DLD1 (cell line): ENCODE results near the gene CDH13.

Source experiments
- in situ Hi-C: cut with HindIII; loops from 2 replicates; pipeline ENCODE4 v1.10.0; 2017; ENCODE audit warnings: low sequenced_read_pairs

CDH13 gene

DNA sequence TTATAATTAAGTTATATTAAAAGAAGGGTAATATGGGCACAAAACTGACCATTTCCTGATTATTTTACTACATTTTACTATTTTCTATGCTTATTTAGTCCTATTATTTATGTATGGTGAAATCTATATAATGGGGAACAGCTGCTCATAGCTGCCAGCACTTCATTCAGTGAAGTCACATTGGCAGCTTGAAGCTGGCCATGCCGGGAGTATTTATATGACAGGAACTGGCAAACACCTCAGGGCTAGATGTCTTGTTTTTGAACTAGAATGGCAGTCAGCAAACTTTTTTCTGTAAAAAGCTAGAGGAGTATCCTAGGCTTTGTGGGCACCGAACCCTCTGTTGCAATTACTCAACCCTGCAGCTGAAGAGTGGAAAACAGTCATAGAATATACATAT lies 104.1 kb downstream of the CDH13 start:
- in situ Hi-C loops = no loop called here

GRCh38 chr16:82732461-82732860 lies 105.7 kb downstream of the CDH13 start:
- in situ Hi-C loops = no loop called here

GRCh38 chr16:82735186-82735585 lies 108.4 kb downstream of the CDH13 start:
- in situ Hi-C loops = no loop called here

- in situ Hi-C loops = no loop called here
These were observed 108.9 kb downstream of the CDH13 start for GRCh38 chr16:82735673-82736091.

GRCh38 chr16:82736224-82736623 lies 109.5 kb downstream of the CDH13 start:
- in situ Hi-C loops = no loop called here

- in situ Hi-C loops = no loop called here
These were observed 111.9 kb downstream of the CDH13 start for GRCh38 chr16:82738699-82739098.

- in situ Hi-C loops = no loop called here
These were observed 114.4 kb downstream of the CDH13 start for GRCh38 chr16:82741073-82741615.

DNA sequence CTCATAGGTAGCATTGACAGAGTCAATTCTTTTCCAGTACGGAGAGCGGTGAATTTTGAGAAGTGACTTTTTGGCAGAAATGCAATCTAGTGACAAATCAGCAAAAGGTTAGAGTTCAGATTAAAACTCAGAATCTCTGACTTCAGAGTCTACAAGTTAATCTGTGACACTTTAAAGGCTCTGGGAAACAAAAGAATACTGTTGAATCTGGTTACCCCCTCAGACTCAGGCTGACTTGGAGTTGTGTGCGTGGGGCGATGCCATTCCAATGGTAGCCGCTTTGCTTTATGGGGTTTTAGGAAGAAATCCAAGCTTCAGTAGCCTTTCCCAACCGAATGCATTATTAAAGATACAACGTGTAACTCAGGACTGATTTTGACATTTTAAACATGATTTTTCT lies 118.2 kb downstream of the CDH13 start:
- in situ Hi-C loops = no loop called here

GRCh38 chr16:82748026-82748425 lies 121.3 kb downstream of the CDH13 start:
- in situ Hi-C loops = no loop called here

DNA sequence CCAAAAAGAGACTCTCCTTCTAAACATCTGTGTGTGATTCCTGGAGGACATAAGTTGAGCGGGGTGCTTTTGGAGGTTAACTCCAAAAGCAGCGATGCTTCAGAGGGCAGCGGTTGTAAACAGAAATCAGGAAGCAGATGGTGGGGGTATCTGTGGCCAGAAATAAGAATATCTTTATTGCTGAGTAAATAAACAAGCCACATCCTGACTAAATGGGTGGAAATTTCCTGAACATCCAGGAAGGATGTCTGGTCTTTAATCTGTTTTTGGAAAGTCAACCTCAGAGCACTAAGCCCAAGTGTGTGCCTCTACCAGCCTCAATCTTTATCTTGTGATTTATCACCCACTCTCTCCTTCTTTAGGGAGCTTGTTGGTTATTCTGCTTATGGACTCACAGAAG lies 123.3 kb downstream of the CDH13 start:
- in situ Hi-C loops = no loop called here

DNA sequence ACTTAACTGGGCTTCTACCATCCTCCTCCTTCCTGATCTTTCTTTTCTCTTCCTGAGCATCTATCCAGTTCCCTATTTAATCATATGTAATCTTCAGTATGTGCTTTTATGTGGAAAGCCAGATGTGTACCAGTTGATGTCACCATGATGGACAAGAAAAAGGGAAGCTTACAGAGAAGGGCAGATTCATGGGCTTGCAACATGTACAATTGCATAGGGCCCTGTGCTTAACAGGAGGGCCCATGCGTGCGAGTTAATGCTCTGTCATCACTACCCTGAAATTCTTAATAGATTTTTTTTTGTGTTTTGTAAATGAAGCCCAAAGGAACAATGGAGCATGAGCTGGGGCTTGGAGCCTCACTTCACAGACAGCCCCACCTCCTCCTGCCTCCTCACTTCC lies 124.3 kb downstream of the CDH13 start:
- in situ Hi-C loops = no loop called here

- in situ Hi-C loops = no loop called here
These were observed 125.4 kb downstream of the CDH13 start for GRCh38 chr16:82752172-82752571.

GRCh38 chr16:82753821-82754220 lies 127.1 kb downstream of the CDH13 start:
- in situ Hi-C loops = no loop called here

- in situ Hi-C loops = no loop called here
These were observed 128.1 kb downstream of the CDH13 start for GRCh38 chr16:82754716-82755513.

DNA sequence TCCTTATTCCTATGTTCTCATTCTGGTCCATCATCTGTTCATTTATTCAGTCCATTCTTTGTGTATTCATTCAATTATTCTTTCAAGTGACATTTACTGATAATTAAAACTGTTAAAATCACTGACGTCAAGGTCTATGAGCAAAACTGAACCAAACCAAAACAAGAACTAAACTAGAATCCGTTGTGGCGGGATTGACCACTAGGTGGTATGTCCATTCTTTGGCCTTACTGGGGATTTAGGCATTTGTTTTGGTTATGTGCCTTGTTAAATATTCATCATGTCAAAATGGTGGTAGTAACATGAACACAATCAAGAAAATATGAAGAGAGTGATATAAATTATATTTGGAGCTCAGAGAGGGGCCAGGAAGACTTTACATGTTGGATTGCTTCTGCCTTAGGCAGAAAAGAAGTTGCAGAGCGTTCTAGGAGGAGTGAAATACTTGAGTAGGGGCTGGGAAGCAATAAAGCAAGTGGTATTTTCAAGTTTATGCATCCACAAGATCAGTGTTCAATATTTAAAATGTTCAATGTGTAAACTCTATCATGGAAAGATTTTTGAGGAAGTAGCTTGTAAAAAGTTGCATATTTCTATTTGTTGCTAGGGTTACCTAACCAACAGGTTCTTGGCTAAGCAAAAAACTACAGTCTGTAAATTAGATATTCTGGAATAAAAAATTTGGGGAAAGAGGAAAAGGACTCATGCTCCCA lies 129.0 kb downstream of the CDH13 start:
- in situ Hi-C loops = no loop called here

GRCh38 chr16:82756283-82756599 lies 129.5 kb downstream of the CDH13 start:
- in situ Hi-C loops = no loop called here

DNA sequence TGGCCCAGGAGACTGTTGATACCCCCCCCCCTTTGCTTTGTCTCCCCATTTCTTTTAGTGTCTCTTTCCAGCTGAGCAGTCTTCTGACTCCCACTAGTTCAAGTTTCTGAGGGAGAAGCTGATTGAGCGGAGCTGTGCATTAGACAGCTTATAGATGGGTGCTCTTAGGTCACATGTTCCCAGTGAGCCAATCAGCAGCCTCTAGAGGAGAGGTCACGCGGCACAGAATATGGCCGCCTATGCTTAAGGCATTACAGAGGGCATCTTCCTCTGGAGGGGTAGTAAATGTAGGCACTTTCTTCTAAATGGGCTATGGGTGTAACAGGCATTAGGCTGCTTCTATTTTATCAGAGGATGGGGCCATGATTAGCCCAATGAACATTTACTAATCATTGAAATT lies 131.6 kb downstream of the CDH13 start:
- in situ Hi-C loops = no loop called here

GRCh38 chr16:82758904-82759303 lies 132.1 kb downstream of the CDH13 start:
- in situ Hi-C loops = no loop called here

DNA sequence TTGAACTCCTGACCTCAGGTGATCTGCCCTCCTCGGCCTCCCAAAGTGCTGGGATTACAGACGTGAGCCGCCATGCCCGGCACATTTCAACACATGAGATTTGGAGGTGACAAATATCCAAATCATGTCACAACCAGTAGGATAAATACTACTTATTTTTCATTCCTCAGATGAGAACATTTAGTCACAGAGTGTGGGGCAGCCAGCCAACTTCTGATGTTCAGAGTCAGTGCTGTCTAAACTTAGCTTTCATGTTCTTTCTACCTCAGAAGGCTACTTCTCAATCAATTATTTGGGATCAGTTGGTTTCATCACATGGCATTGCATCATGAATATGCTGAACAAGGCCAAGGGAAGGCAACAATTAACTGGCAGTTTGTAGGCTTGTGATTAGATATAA lies 134.5 kb downstream of the CDH13 start:
- in situ Hi-C loops = no loop called here

DNA sequence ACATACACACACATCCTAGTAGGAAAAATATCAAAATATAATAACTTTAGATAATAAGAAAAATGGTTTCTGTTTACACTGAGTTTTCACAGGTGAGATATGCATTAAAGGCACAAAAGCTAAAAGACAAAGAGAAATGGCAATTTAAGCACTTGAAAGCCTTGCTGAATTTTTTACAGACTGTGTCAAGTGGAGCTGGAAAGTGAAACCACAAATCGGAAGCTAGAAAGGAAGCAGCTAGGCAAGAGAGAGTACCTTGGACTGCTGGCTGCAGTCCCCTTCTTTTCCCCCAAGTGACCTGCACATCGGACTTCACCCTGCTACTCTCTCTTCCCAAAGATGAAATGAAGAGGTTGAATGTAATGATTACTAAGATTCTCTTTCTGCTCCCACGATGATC lies 135.1 kb downstream of the CDH13 start:
- in situ Hi-C loops = no loop called here

DNA sequence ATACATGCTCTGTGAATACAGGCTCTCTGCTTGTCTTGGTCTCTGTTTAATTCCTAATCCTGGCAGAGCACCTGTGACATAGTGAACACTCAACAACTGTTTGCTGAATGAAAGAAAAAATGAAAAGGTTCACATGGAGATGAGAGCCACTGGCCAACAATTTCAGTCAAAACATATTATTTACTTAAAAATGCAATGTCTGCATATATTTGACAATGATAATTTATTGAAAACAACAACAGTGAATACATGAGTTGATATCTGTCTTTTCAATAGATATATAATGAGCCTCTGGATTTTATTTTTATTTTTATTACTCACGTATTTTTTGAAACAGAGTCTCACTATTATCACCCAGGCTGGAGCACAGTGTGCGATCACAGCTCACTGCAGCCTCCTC lies 136.6 kb downstream of the CDH13 start:
- in situ Hi-C loops = no loop called here

GRCh38 chr16:82767198-82767597 lies 140.4 kb downstream of the CDH13 start:
- in situ Hi-C loops = no loop called here
